DMS153 treated with DMSO at 0.1 percent for 48 hours (cell line): ENCODE data around the gene B3GALT5.

ENCODE experiments used
- DNase-seq: peaks from one replicate; lab custom pipeline; 2025; ENCODE audit not compliant: unreplicated experiment; lab: John Stamatoyannopoulos, UW

The B3GALT5 gene

GRCh38 chr21:39644062-39644560, 31.4 kb downstream of the B3GALT5 start:
- DNase-seq, result no peak

- no peak for DNase-seq
Observed at GRCh38 chr21:39645331-39645730, 32.6 kb downstream of the B3GALT5 start.

GRCh38 chr21:39647476-39647875, 34.7 kb downstream of the B3GALT5 start:
- no peak for DNase-seq

GRCh38 chr21:39648879-39649278, 36.1 kb downstream of the B3GALT5 start:
- no peak for DNase-seq

GRCh38 chr21:39649526-39649925, 36.8 kb downstream of the B3GALT5 start:
- DNase-seq, result no peak

GRCh38 chr21:39650306-39650705, 37.6 kb downstream of the B3GALT5 start:
- DNase-seq, result no peak

GRCh38 chr21:39650801-39651200, 38.1 kb downstream of the B3GALT5 start:
- DNase-seq, result no peak

- no peak for DNase-seq
Observed at GRCh38 chr21:39651206-39651605, 38.5 kb downstream of the B3GALT5 start.

- DNase-seq, result no peak
Observed at GRCh38 chr21:39654951-39655350, 42.2 kb downstream of the B3GALT5 start.

GRCh38 chr21:39655589-39655988, 42.8 kb downstream of the B3GALT5 start:
- no peak for DNase-seq

- DNase-seq, result no peak
Observed at GRCh38 chr21:39656209-39656608, 43.5 kb downstream of the B3GALT5 start.

- no peak for DNase-seq
Observed at GRCh38 chr21:39657091-39657689, 44.5 kb downstream of the B3GALT5 start.

GRCh38 chr21:39658066-39658465, 45.3 kb downstream of the B3GALT5 start:
- DNase-seq, result no peak

- no peak for DNase-seq
Observed at GRCh38 chr21:39659070-39659815, 46.5 kb downstream of the B3GALT5 start.

- DNase-seq, result peak; percentile 63
Observed at GRCh38 chr21:39660191-39660980, 47.6 kb downstream of the B3GALT5 start.

- no peak for DNase-seq
Observed at GRCh38 chr21:39661121-39661520, 48.4 kb downstream of the B3GALT5 start.

- DNase-seq, result no peak
Observed at GRCh38 chr21:39661740-39662139, 49.0 kb downstream of the B3GALT5 start.

- no peak for DNase-seq
Observed at GRCh38 chr21:39662411-39662953, 49.7 kb downstream of the B3GALT5 start.

- no peak for DNase-seq
Observed at GRCh38 chr21:39663066-39663465, 50.3 kb downstream of the B3GALT5 start.

GRCh38 chr21:39663742-39664492, 51.2 kb downstream of the B3GALT5 start:
- no peak for DNase-seq

GRCh38 chr21:39664586-39664985, 51.8 kb downstream of the B3GALT5 start:
- DNase-seq, result no peak
